PC-3 (cell line): ENCODE measurements around the gene PITX2. TPM values are rescaled to one million over a fixed set of nuclear protein-coding genes. Genes with fewer than 3 reads are reported as not detected.

ENCODE experiments used
- ATAC-seq: fragments of 200-7000 bp; cut with Tn5 transposase; 2 replicates; pipeline ENCODE4 v1.9.1; 2020; ENCODE audit warnings: mild to moderate bottlenecking, moderate library complexity
- BruUV-seq: library from RNA; stranded (reverse); fragments of 400-500 nt; replicated peaks from 2 replicates; lab custom pipeline; 2021; lab: Mats Ljungman, UMichigan
- CTCF ChIA-PET: fragments of 300-600 bp; sonication (Branson Sonifier 250); formaldehyde crosslinking; loops from one replicate; lab custom pipeline; 2022; ENCODE audit warnings: antibody characterized with exemption; lab: Charles Lee
- POLR2A ChIA-PET: fragments of 300-600 bp; sonication (Branson Sonifier 250); formaldehyde crosslinking; loops from one replicate; lab custom pipeline; 2022; ENCODE audit warnings: antibody characterized with exemption; ENCODE audit not compliant: unreplicated experiment; lab: Charles Lee
- DNase-seq: peaks from one replicate; pipeline ENCODE4 v3.0.0-alpha.2; 2015
- H2AFZ ChIP-seq: fragments of 300-600 bp; sonication (generic); 2 replicates; pipeline ENCODE4 v1.6.0; 2016; ENCODE audit warnings: antibody characterized with exemption, low read length
- H3F3A ChIP-seq: fragments of 300-600 bp; sonication (generic); one replicate; pipeline ENCODE4 v1.6.0; 2017; ENCODE audit warnings: antibody characterized with exemption, low read length, control low read depth, mild to moderate bottlenecking; ENCODE audit not compliant: unreplicated experiment
- H3K27ac ChIP-seq: fragments of 300-600 bp; sonication (generic); 2 replicates; pipeline ENCODE4 v1.5.1; 2016; ENCODE audit warnings: mild to moderate bottlenecking, low read length
- H3K27me3 ChIP-seq: fragments of 300-600 bp; sonication (generic); 2 replicates; pipeline ENCODE4 v1.6.1; 2016; ENCODE audit warnings: low read length, mixed read lengths
- H3K36me3 ChIP-seq: fragments of 300-600 bp; sonication (generic); 2 replicates; pipeline ENCODE4 v1.6.1; 2016; ENCODE audit warnings: low read depth, mixed run types, low read length, mixed read lengths
- H3K4me1 ChIP-seq: fragments of 300-600 bp; sonication (generic); 2 replicates; pipeline ENCODE4 v1.5.1; 2016; ENCODE audit warnings: low read length; ENCODE audit not compliant: insufficient read depth
- H3K4me2 ChIP-seq: fragments of 300-600 bp; sonication (generic); 2 replicates; pipeline ENCODE4 v1.6.0; 2016; ENCODE audit warnings: low read length
- H3K4me3 ChIP-seq: fragments of 300-600 bp; sonication (generic); 2 replicates; pipeline ENCODE4 v1.5.1; 2016; ENCODE audit warnings: mild to moderate bottlenecking, low read length, mixed read lengths
- H3K79me2 ChIP-seq: fragments of 300-600 bp; sonication (generic); 2 replicates; pipeline ENCODE4 v1.6.1; 2017; ENCODE audit warnings: low read length, mixed read lengths
- H3K9ac ChIP-seq: fragments of 300-600 bp; sonication (generic); 2 replicates; pipeline ENCODE4 v1.6.0; 2016; ENCODE audit warnings: mild to moderate bottlenecking, low read length
- H3K9me2 ChIP-seq: fragments of 300-600 bp; sonication (generic); replicated peaks from 2 replicates; pipeline ENCODE4 v1.6.1; 2016; ENCODE audit warnings: mixed run types, low read length, mixed read lengths
- H3K9me3 ChIP-seq: fragments of 300-600 bp; sonication (generic); 2 replicates; pipeline ENCODE4 v1.6.1; 2016; ENCODE audit warnings: low read length, mixed read lengths
- H4K20me1 ChIP-seq: fragments of 300-600 bp; sonication (generic); 2 replicates; pipeline ENCODE4 v1.6.1; 2016; ENCODE audit warnings: low read length, mixed read lengths
- CTCF ChIP-seq: fragments of 300-600 bp; sonication (generic); conservative IDR thresholded peaks from 2 replicates; pipeline ENCODE4 v1.5.1; 2017; ENCODE audit warnings: antibody characterized with exemption, low read depth, mild to moderate bottlenecking, low read length
- EZH2 ChIP-seq: fragments of 300-600 bp; sonication (generic); IDR thresholded peaks from one replicate; pipeline ENCODE4 v1.6.1; 2017; ENCODE audit warnings: antibody characterized with exemption, mild to moderate bottlenecking, low read length; ENCODE audit not compliant: unreplicated experiment
- EZH2phosphoT487 ChIP-seq: fragments of 300-600 bp; sonication (generic); IDR thresholded peaks from 2 replicates; pipeline ENCODE4 v1.6.1; 2018; ENCODE audit warnings: mild to moderate bottlenecking, antibody characterized with exemption, low read length, borderline replicate concordance
- intact Hi-C: fragments of 100-400 bp; cut with micrococcal nuclease; formaldehyde crosslinking; loops from 2 replicates; pipeline ENCODE4 v1.9.0; 2023
- total RNA-seq: library from RNA; depleted of rRNA; stranded (reverse); fragments of >200 nt; gene quantifications from 2 replicates; pipeline ENCODE4 v1.2.3, GENCODE V29; 2014

Gene PITX2
- total RNA-seq, 1 experiment from 2014 or later = 0.55 TPM

GRCh38 chr4:110589297-110589696 lies 33.6 kb downstream of the PITX2 start:
- Histone ChIP-seq H3K4me2 (no peak overlapping the region), H3K4me1 (no peaks in the 10 kb centered on the region), H3K9me3 (no peaks in the 10 kb centered on the region), H3F3A (no peaks in the 10 kb centered on the region), H3K27ac (no peak overlapping the region), H4K20me1 (no peaks in the 10 kb centered on the region), H3K79me2 (no peaks in the 10 kb centered on the region), H3K9me2 (no peaks in the 10 kb centered on the region), H3K4me3 (no peak overlapping the region), H3K9ac (no peak overlapping the region), H3K27me3 (no peaks in the 10 kb centered on the region), H2AFZ (no peak overlapping the region), H3K36me3 (no peaks in the 10 kb centered on the region)
- no TSS peak for BruUV-seq
- ChIA-PET POLR2A (no interaction called here), CTCF (interaction anchor here (0.6 kb wide), 1 partner anchor 590 kb away, joined by 4 read pairs; no protein-coding TSS in a partner anchor)
- TF ChIP-seq EZH2phosphoT487 = no peak
- TF ChIP-seq CTCF = peak; percentile 59
- no peak for TF ChIP-seq EZH2
- intact Hi-C loops = loop anchor here (5.0 kb wide), 1 partner anchor 57 kb away; no protein-coding TSS in a partner anchor
- peak; percentile 55 for ATAC-seq
- peak; percentile 25 for DNase-seq

GRCh38 chr4:110587666-110588285 lies 35.1 kb downstream of the PITX2 start:
- H3K79me2 ChIP-seq = no peaks in the 10 kb centered on the region

More at GRCh38 chr4:110587666-110588285, 35.1 kb downstream of the PITX2 start:
- H3K4me3 ChIP-seq = no peak overlapping the region
- intact Hi-C loops = loop anchor here (2.0 to 5.0 kb wide), 2 partner anchors 55 to 589 kb away; no protein-coding TSS in a partner anchor
- ChIA-PET CTCF (no interaction called here), POLR2A (no interaction called here)
- H3K9me2 ChIP-seq = no peaks in the 10 kb centered on the region
- no peak overlapping the region for H3K4me2 ChIP-seq
- no peak overlapping the region for H2AFZ ChIP-seq
- ATAC-seq (no peak), DNase-seq (no peak)
- H3K27me3 ChIP-seq = no peaks in the 10 kb centered on the region
- no peaks in the 10 kb centered on the region for H3K36me3 ChIP-seq
- no peaks in the 10 kb centered on the region for H4K20me1 ChIP-seq
- H3K9ac ChIP-seq = no peak overlapping the region
- no TSS peak for BruUV-seq
- TF ChIP-seq CTCF = no peak
- TF ChIP-seq EZH2 = no peak
- TF ChIP-seq EZH2phosphoT487 = no peak
- no peaks in the 10 kb centered on the region for H3F3A ChIP-seq
- H3K4me1 ChIP-seq = no peaks in the 10 kb centered on the region
- no peak overlapping the region for H3K27ac ChIP-seq
- no peaks in the 10 kb centered on the region for H3K9me3 ChIP-seq
